HS-5 (cell line): Measurements from ENCODE around the gene PTTG1IP.
"Not testable (repeated sequence)": the region's sequence is repeated elsewhere in the genome, so short reads cannot be mapped to it uniquely, and the experiment has no call there.

Experiments used
- DNase-seq: peaks from one replicate; pipeline ENCODE4 v3.0.0-alpha.2; 2012; ENCODE audit warnings: low read depth

PTTG1IP gene

DNA sequence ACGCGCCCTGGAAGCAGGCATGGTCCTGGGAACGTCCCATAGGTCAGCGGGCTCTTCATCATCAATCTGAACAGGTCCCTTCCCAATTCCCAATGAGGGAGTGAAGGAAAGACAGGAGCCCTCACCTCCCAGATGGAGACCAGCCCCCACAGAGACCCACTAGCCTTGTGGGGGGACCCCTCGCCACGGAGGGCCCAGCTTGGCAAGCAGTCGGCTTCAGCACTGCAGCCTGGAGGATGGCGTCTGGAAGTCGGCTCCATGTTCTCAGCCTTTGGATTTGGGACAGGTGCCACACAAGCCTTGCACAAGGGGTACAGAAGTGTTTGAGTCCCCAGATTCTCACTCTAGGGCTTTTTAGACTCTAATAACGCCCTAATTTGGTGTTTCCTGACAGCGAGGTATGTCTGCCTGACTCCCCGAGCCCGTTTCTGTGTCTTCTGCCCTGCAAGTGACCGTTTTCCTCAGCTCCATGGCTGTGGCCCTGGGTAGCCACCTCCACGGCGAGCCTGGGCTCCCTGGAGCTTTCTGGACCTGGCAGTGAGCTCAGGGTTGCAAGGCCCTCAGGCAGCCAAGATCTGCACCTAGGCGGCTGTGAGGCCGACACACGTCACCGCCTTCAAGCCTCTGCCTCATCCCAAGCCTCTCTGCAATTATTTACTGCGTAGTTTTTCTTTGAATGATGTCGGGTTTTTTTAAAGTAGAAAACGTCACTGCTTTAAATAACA, 30.6 kb downstream of the PTTG1IP start:
- DNase-seq, result no peak

DNA sequence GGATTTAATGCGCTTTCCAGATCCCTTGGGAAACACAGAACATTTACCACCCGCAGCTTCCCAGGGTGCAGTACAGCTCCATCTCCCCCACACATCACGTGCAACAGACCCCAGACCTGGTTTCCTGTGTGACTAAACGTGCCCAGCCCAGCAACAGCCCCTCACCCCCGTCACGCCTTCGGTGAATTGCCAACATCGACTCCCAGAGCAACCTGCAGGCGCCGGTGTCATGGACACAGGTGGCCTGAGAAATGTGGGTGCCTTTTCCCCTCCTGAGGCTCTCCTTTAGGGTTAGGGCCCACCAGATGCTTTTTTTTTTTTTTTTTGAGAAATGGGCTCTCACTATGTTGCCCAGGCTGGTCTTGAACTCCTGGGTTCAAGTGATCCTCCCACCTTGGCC, 31.4 kb downstream of the PTTG1IP start:
- DNase-seq, result no peak

DNA sequence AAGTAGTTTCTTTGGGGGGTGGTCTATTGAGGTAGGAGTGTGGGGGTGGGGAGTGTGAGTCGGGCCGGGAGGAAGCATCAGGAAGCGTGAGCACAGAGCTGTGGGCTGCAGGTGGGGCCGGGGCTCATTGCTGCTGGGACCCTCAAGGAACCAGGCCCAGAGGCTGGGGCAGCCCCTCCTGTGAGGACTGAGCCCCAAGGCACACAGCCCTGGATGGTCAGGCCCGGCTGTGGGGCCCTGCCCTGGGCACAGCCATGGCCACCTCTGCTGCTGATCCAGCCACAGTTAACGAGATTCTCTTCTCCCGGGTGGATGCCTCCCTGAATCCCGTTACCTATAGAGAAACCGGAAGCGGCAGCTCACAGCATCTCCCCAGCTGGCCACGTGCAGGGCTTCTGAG, 32.7 kb downstream of the PTTG1IP start:
- DNase-seq, result no peak

DNA sequence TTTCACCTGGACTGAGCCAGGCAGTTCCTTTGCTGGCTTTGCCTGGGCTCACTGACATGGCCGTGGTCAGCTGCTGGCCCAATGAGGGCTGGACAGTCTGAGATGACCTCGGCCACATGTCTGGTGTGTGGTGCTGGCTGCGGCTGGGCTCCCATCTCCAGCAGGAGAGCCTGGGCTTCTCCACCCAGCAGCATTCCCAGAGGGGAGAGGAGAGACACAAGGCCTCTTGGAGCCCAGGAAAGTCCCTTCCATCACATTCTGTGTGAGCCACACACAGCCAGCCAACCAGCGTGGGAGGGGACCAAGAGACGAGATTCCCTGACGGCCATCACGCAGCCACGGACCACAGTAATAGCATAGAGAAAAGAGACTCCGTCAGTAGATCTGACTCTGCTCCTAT, 34.5 kb downstream of the PTTG1IP start:
- DNase-seq, result no peak

DNA sequence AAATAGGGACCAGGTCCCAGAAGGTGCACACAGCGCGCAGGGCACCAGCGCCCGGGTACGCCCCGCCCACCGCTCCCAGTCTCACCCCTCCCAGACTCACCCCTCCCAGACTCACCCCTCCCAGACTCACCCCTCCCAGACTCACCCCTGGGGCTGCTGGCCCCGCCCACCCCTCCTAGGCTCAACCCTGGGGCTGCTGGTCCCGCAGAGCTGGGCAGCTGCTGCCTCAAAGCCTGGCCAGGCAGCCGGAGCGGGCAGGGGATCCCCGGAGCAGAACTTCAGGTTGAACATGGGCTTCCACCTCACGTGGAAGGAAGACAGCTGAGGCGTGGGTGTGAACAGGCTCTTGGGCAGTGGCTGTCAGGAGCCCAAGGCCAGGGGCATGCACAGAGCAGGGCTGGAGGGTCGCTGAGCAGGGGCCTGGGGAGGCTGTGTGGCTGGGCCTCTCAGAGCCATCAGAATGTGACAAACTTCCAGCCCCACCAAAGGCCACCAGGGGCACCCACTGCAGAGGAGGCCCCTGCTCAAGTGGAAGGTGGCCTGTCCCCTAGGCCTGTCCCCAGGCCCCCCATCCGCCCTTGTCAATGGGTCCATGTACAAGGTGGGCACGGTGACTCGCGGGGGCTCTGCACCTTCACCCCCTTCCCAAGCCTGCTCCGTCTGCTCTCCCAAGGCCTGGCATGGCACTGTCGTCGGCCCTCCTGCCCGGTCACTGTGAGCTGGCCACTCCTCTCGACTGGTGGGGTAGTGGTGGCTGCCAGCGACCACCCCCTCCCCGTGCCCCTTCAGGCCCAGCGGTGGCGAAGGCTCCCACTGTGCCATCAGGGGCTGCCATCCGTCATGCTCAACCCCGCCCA, 35.2 kb downstream of the PTTG1IP start:
- DNase-seq, result no peak

DNA sequence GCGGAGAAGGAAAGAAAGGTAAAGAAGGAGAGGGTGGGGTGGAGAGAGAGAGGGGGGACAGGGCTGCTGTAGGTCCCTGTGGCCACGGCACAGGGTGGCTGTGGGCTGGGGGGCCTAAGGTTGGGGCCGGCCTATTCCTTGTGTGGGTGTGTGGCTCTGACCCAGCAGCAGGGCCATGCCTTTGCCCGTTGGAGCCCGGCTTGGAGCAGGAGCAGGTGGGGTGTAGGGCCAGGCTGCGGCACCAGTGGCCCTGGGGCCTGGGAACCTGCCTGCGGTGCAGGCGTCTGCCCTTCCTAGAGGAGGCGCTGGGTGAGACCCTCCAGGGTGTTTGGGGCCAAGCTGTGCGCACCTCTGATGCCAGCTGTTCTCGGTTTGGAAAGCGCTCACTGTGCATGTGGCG, 36.0 kb downstream of the PTTG1IP start:
- no peak for DNase-seq

DNA sequence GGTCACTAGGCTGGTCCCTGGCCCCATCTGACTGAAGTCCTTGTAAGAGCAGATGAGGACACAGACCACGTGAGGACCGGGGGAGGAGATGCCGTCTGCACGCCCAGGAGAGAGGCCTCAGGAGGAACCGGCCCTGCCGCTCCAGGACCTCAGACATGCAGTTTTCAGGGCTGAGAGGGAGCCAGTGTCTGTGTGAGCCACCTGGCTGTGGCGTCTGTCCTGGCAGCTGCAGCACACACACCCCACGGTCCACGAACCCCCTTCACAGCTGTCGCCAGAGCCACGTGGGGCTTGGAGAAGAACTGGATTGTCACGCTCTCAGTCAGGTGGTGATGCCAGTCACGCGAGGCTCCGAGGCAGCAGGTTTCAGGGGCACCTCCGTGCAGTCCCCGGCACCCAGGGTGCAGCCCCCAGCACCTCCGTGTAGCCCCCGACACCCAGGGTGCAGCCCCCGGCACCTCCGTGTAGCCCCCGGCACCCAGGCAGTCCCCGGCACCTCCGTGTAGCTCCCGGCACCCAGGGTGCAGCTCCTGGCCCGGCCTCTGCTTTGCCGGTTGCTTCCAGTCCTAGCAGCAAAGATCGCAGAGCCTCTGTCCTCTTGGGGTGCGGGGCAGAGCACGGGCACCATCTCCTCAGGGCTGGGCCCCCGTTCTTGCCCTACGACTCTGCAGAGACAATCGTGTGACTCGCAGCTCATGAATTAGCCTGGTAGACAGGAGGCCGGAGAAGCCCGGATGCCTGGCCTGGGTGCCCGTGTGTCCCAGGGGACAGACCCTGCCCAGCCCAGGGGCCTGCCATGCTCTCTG, 36.6 kb downstream of the PTTG1IP start:
- DNase-seq, result no peak

DNA sequence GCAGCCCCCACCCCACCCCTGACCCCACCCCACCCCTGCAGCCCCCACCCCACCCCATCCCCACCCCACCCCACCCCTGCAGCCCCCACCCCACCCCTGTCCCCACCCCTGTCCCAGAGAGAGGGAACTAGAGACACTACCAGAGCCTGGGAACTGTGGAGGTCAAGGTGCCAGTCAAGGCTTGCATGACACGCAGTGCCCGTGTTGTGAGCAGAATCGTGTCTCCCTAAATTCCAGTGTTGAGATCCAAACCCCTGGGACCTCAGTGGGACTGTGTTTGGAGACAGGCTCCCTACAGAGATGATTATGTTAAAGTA, 37.2 kb downstream of the PTTG1IP start:
- no peak for DNase-seq

DNA sequence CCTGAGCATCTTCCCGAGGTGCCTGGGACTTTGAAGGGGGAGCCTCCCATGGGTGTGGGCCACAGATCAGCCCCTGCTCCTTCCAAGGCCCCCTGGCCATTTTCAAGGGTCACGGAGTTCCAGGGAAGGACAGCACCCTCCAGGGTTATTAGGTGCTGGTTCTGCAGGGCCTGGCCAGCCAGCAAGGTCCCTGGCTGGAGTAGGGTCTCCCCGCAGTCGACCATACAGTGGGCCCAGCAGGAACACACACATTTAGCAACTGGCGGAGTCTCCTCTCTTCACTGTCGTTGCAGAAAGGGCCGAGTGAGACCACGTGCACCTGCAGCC, 37.9 kb downstream of the PTTG1IP start:
- DNase-seq, result no peak

DNA sequence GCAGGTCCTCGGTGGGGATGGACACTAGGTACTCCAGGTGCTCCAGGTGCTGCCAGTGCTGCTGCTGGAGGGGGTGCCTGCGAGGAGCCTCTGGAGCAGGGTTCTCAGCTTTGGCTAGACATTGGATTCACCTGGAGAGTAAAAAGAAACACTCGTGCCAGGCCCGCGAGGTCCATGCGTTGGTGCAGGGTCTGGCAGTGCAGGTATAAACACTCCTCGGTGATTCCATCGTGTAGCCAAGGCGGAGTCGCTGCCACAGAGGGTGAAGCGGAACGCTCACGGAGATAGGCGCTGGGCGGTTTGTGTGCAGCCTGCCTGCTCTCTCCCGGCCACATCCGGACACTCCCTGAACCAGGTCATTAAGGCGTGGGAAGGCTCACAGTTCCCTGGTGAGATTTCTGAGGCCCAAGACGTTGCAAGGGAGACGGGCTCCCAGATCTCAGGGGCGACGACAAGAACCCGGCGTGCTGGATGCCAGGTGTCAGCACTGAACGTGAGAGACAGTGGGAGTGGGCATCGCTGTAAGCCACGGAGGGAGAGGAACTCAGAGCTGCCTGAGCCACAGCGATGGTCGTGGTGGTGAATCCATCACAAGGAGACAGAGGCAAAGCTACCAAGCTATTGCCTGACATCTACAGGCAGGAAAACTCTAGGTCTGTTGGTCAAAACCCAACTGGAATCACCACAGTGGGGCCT, 38.4 kb downstream of the PTTG1IP start:
- DNase-seq, result no peak

DNA sequence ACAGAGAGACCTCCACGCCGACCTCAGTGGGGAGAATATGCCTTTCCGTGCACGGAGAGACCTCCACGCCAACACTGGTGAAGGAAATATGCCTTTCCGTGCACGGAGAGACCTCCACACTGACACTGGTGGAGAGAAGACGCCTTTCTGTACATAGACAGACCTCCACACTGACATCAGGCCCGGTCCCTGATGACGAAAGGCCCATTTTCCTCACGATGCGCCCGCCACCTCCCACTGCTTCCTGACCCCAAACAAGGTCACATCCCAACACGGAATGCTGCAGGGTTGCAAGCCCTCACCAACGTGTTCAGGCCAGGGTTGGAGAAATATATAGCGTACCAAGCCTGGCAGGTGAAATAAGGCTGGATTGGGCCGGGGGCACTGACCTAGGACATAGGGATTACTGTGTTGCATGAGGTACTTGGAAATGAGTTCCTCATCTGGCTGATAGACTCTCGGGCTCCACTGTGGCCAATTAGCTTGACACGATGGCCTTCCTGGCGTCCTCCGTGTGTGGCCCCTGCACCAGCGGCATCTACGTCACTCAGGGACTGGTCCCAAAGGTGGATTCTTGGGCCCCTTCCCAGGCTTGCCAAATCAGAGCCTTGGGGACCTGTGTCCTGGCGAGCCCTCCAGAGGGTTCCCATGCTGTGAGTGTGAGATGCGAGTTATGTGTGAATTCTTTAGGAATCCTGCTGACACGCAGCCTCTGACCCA, 39.1 kb downstream of the PTTG1IP start:
- DNase-seq, result no peak

DNA sequence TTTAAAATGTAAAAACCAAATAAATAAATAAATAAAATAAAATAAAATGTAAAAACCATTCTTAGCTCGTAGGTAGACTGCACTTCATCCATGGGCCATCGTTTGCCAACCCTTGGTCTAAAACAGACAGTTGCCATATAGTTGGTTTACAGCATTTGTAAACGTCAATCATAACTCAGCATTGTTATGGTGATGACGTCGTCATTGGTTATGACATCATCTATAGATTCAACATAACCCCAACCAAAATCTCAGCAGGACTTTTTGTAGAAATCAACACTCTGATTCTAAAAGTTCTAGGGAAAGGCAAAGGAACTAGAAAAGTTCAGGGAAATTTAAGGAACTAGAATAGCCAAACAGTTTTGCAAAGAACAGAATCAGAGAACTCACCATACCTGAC, 39.8 kb downstream of the PTTG1IP start:
- no peak for DNase-seq

DNA sequence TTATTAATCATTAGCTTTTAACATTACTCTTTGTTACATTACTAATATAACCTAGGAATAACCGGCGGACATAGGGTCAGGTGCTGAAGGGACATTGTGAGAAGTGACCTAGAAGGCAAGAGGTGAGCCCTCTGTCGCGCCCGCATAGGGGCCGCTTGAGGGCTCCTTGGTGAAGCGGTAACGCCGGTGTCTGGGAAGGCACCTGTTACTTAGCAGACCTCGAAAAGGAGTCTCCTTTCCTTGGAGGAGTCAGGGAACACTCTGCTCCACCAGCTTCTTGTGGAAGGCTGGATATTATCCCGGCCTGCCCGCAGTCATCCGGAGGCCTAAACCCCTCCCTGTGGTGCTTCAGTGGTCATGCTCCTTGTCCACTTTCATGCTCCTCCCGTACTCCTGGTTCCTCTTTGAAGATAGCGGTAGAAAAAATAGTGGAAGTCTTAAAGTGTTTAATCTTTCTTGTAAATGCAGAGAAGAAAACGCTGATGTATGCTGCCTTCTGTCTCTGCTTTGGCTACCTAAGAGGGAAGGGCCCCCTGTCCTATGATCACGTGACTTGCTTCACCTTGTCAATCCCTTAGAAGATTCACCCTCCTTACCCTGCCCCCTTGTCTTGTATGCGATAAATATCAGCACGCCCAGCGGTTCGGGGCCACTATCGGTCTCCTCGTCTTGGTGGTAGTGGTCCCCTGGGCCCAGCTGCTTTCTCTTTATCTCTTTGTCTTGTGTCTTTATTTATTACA, 40.8 kb downstream of the PTTG1IP start:
- DNase-seq, result not testable (repeated sequence)

DNA sequence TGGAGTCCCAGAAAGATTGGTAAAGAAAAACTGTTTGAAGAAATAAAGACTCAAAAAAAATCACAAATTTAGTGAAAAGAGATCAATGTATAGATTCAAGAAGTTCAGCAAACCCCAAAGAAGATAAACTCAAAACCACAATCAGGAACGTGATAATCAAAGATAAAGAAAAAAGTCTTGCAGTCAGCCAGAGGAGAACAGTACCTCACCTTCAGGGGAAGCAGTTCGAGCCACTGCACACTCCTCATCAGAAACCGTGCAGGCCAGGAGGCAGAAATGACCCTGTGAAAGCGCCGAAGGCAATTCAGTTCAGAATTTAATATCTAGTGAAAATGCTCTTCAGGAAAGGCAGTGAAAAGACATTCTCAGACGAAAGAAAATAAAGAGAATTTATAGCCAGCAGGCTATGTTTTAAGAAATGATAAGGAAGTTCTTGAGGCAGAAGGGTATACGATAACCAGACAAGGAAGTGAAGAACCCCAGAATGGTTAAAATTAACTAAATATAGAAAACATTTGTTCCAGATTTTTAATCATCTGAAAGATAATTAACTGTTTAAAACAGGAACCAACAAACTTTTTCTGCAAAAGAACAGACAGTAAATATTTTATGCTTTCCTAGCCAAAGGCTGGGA, 42.1 kb downstream of the PTTG1IP start:
- DNase-seq, result no peak

DNA sequence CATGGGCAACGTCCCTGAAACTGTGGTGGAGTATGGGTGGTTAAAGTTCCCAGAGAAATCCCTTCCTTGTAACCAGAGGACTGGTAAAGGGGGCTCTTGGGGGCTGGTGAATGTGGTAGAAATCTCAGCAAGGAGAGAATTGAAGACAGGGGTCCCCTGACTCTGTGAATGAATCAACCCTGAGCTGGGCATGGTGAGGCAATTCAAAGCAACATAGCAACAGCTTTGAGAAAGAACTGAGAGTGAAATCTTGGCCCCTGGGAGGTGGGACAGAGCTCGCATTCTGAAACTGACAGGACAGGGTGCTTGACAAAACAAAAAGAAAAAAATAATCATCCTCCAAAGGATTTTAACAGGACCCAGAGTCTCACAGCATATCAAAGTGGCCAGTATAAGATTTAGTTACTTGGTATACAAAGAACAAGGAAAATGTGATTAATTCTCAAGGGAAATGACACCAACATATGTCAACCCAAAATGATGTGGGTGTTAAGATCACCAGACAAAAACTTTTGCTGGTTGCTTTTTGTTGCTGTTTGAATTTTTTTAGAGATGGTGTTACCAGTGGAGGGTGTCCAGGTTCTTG, 43.9 kb downstream of the PTTG1IP start:
- DNase-seq, result no peak

DNA sequence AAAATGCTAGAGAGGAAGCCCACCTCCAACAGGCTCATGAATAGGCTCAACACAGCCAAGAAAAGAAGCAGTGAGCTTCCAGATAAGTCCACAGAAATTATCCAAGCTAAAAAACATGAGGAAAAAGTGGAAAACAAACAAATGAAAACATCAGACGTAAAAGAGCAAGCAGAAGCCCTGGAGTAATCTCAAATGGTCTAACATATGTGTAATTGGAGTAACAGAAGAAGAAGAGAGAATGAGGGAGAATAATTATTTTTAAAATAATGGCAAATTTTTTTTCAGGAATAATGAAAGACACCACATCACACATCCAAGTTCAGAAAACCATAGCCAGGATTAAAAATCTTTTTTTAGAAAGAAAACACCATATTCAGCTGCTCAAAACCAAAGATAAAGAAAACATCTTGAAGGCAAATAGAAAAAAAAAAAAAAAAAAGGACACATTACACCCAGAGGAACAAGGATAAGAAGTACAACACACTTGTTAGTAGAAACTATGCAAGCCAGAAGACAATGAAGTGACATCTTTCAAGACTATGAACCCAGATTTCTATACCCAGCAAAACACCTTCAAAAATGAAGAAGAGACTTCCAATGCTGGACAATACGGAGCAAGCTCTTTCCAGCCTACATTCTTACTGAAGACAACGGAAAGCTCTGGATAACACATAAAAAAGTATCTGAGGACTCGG, 45.0 kb downstream of the PTTG1IP start:
- no peak for DNase-seq

DNA sequence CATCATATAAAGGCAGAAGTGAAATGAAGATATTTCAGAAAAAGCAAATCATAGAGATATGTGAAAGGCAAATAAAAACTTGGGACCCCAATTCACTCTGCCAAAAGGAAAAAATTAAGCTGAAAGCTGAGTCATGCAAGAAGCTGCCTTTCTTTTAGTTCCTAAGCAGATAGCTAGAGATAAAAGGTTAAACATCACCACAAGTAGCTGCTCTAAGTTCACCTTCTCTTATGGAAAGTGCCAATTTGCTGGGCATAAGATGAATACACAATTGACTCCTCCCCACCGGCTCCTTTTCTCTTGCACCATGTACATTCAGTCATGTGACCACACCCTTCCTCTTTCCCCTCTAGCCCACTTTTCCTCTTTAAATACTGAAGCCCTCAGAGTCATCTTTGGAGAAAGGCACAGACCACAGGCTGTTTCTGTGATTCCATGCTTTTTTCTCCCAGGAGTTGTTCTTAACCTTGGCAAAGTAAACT, 50.3 kb downstream of the PTTG1IP start:
- DNase-seq, result no peak

DNA sequence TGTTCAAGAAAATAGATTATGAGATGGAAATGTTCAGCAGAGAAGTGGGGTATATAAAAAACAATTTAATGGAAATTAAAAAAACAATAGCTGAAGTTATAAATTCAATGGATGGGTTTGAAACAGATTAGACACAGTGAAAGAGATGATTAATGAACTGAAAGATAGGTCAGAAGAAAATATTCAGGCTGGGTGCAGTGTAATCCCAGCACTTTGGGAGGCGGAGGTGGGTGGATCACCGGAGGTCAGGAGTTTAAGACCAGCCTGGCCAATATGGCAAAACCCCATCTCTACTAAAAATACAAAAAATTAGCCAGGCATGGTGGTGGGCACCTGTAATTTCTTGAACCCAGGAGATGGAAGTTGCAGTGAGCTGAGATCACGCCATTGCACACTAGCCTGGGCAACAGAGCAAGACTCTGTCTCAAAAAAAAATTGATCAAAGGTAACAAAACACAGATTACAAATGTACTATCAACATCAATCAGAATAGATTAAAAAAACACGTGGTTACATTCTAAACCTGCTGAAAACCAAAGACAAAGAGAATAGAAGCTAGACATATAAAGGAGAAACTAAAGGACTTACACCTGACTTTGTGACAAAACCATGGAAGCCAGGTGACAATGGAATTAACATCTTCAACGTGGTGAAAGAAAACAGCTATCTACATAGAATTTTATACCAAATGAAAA, 50.9 kb downstream of the PTTG1IP start:
- DNase-seq, result no peak

DNA sequence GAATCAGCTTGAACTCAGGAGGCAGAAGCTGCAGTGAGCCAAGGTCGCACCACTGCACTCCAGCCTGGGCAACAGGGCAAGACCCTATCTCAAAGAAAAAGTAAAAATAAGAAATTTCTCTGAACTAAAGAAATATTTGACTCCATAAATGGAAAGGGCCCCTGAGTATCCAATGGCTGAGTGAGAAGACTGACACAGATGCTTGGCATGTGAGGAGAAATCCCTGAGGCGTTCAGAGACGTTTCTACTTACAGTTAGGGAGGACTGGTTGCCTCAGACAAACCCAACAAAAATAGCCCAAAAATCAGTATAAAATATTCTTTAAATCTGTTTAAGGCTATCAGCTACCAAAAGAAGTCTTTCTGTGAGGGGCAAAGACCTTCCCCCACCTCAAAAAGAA, 52.6 kb downstream of the PTTG1IP start:
- DNase-seq, result no peak
